Left ventricle myocardium inferior (tissue), 1 donor: ENCODE measurements around the gene BLVRB. TPM values are rescaled to one million over a fixed set of nuclear protein-coding genes. Genes with fewer than 3 reads are reported as not detected.
"Not testable (repeated sequence)": the region's sequence is repeated elsewhere in the genome, so short reads cannot be mapped to it uniquely, and the experiment has no call there.

Experiments used
- DNase-seq: peaks from one replicate; pipeline ENCODE4 v3.0.0-alpha.2; 2020
- H3K27ac ChIP-seq: fragments of 200-600 bp; replicated peaks from 2 replicates; pipeline ENCODE4 v1.8.0; 2021
- H3K27me3 ChIP-seq: fragments of 200-600 bp; 2 replicates; pipeline ENCODE4 v1.8.0; 2021; ENCODE audit warnings: low read depth
- H3K36me3 ChIP-seq: fragments of 200-600 bp; 2 replicates; pipeline ENCODE4 v1.8.0; 2021
- H3K4me1 ChIP-seq: fragments of 200-600 bp; 2 replicates; pipeline ENCODE4 v1.8.0; 2021
- H3K4me3 ChIP-seq: fragments of 200-600 bp; 2 replicates; pipeline ENCODE4 v1.8.0; 2021; ENCODE audit warnings: mild to moderate bottlenecking, moderate library complexity
- H3K9me3 ChIP-seq: fragments of 200-600 bp; replicated peaks from 2 replicates; pipeline ENCODE4 v1.8.0; 2021
- intact Hi-C: fragments of 100-400 bp; cut with micrococcal nuclease; formaldehyde crosslinking; loops from one replicate; pipeline ENCODE4 v1.11.0; 2022
- total RNA-seq: library from RNA; stranded (reverse); fragmentation: NEBNext Ultra II Directional; extraction: Animal tissue kit (Norgen Biotek cat#: 25700); gene quantifications from one replicate; pipeline ENCODE4 v1.2.1, GENCODE V29; 2021
- TF ChIP-seq, protein P1 (sequence below): fragments of 200-600 bp; IDR thresholded peaks from 2 replicates; pipeline ENCODE4 v1.8.0; 2021; ENCODE audit warnings: antibody characterized with exemption, mild to moderate bottlenecking, borderline replicate concordance
- donor health status: DM: no; HTN: yes; CAD: no; lungs with severe emphysema.

Gene BLVRB
- total RNA-seq, 1 donor from 2014 or later: 91.3 TPM

DNA sequence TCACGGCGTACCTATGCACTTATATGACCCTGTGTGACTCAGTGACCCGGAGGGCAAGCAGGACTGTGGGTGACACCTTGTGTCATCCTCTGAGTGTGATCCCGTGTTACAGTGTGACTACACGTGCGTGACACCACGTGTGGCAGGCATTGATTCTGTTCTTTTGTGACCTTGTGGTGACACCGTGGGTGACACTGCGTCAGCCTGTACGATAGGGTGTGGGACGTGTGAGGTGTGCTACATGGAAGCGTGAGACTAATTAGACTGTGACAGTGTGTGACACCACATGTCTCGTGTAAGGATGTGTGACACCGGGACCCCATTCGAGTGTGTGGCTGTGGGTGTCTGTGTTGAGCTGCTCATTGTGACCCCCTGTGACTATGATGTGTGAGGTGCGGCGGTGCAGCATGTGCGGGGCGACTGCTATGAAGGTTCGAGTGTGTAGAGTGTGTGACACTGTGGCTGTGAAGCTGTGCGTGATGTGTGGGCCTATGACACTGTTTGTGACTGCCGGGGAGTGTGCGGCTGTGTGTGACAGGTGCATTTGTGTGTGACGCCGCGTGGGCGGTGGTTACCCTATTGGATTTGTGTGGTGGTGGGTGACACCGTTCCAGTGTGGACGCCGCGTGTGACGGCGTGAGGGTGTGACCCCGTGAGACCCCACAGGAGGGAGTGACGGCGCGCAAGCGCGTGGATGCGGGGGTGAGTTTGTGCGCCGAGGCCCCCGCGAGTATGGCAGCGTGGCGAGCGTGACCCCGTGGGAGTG is 857 bp upstream of the BLVRB start:
- H3K27ac ChIP-seq: peak overlapping the region; percentile 84
- H3K36me3 ChIP-seq: no peaks in the 10 kb centered on the region
- no peaks in the 10 kb centered on the region for H3K9me3 ChIP-seq
- H3K4me1 ChIP-seq: peaks cover 37% of the 10 kb centered on the region
- peaks cover 5% of the 10 kb centered on the region for H3K27me3 ChIP-seq
- TF ChIP-seq, protein P1, sequence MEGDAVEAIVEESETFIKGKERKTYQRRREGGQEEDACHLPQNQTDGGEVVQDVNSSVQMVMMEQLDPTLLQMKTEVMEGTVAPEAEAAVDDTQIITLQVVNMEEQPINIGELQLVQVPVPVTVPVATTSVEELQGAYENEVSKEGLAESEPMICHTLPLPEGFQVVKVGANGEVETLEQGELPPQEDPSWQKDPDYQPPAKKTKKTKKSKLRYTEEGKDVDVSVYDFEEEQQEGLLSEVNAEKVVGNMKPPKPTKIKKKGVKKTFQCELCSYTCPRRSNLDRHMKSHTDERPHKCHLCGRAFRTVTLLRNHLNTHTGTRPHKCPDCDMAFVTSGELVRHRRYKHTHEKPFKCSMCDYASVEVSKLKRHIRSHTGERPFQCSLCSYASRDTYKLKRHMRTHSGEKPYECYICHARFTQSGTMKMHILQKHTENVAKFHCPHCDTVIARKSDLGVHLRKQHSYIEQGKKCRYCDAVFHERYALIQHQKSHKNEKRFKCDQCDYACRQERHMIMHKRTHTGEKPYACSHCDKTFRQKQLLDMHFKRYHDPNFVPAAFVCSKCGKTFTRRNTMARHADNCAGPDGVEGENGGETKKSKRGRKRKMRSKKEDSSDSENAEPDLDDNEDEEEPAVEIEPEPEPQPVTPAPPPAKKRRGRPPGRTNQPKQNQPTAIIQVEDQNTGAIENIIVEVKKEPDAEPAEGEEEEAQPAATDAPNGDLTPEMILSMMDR: no peak
- no peak for DNase-seq
- peak overlapping the region; percentile 75 for H3K4me3 ChIP-seq
- intact Hi-C loops: no loop called here

DNA sequence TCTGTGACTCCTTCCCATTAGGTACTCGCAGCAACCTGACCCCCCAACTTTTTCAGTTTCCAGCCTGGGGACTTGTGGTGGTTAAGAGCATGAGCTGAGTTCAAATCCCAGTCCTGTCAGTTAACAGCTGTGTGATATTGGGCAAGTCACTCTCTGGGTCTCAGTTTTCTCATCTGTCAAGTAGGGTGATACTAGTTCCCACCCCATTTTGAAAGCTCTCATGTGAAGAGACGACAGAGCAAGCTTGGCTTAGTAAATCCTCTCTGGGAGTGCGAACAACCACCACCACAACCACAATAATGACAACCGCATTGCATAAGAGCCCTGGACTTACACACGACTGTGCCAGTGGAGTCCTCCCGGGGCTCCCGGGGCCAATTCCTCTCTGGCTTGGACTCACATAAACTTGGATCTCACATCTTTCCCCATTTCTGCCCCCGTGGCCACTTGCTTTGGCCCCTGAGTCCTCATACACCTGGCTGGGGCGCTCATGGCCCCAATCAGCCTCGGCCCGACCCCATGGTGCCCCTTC is 454 bp downstream of the BLVRB start:
- TF ChIP-seq, protein P1: no peak
- H3K27me3 ChIP-seq: peaks cover 5% of the 10 kb centered on the region
- intact Hi-C loops: no loop called here
- peak overlapping the region; percentile 89 for H3K27ac ChIP-seq
- no peak for DNase-seq
- peaks cover 46% of the 10 kb centered on the region for H3K4me1 ChIP-seq
- peak overlapping the region; percentile 75 for H3K4me3 ChIP-seq
- H3K36me3 ChIP-seq: no peaks in the 10 kb centered on the region
- no peaks in the 10 kb centered on the region for H3K9me3 ChIP-seq

DNA sequence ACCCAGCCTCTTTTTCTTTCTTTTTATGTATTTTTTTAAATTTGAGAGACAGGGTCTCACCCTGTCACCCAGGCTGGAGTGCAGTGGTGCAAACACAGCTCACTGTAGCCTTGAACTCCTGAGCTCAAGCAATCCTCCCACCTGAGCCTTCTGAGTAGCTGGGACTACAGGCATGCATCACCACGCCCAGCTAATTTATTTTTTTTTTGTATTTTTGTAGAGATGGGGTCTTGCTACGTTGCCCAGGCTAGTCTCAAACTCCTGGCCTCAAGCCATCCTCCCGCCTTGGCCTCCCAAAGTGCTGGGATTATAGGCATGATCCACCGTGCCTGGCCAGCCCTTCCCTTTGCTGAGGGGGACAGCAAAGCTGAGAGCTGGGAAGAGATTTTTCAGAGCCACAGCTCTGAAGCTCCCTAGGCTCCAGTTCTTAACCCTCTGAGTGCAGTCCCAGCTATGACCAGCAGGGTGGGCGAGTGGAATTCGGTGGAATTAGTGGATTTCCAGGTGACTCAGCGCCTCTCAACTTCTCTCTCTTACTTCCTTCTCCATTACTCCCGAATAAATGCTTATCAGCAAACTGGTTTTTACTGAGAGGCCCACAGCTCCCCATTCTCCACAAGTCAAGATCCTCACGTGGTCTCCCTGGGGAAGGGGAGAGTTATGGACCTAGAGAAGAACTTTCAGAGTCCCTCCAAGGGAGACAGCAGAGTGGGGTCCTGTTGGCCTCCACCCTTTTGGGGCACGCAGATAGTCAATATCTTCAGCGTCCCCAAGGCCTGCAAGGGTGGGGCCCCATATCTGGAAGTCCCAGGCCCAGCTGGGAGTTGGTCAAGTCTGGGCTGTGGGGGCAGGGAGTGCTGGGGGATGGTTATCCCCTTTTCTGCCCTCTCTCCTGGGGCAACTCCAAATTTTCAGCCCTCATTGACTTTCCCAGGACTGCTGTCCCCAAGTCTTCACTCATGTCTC is 1.2 kb downstream of the BLVRB start:
- TF ChIP-seq, protein P1: peak; percentile 84

DNA sequence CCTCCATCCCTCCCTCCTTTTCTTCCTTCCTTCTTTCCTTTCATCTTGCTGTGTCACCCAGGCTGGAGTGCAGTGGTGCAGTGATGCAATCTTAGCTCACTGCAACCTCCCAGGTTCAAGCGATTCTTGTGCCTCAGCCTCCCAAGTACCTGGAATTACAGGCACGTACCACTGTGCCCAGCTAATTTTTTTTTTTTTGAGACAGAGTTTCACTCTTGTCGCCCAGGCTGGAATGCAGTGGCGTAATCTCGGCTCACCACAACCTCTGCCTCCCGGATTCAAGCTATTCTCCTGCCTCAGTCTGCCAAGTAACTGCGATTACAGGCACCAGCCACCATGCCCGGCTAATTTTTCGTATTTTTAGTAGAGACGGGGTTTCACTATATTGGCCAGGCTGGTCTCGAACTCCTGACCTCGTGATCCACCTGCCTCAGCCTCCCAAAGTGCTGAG is 1.9 kb downstream of the BLVRB start:
- intact Hi-C loops, H3K9me3 ChIP-seq, DNase-seq, H3K27me3 ChIP-seq, H3K36me3 ChIP-seq: not testable (repeated sequence)
- Histone ChIP-seq H3K27ac (peak overlapping the region; percentile 89), H3K4me3 (peak overlapping the region; percentile 75), H3K4me1 (peaks cover 46% of the 10 kb centered on the region)

More for the DNA sequence above, 1.2 kb downstream of the BLVRB start:
- intact Hi-C loops: no loop called here
- Histone ChIP-seq H3K36me3 (no peaks in the 10 kb centered on the region), H3K4me1 (peaks cover 46% of the 10 kb centered on the region), H3K4me3 (peak overlapping the region; percentile 75), H3K27ac (peak overlapping the region; percentile 89), H3K27me3 (peaks cover 5% of the 10 kb centered on the region), H3K9me3 (no peaks in the 10 kb centered on the region)
- DNase-seq: peak; percentile 78

DNA sequence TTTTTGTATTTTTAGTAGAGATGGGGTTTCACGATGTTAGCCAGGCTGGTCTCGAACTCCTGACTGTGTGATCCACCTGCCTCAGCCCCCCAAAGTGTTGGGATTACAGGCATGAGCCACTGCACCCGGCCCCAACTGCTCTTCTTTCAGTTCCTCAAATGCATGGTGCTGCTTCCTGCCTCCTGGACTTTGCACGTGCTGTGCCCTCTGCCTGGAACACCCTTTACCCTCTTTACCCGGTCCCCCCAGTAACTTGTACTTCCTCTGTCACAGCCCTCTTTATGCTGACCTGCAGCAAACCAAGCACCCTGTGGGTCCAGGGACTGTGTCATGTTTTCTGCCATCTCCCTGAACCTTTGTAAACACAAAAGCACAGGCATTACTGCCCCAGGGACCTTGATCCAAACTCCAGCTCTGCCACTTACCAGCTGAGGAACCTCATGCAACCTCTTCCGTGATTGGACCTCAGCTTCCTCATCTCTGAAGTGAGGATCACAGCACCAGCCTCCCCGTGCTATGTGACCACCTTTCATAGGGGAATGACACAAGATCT is 3.8 kb downstream of the BLVRB start:
- H3K4me3 ChIP-seq: no peak overlapping the region
- TF ChIP-seq, protein P1: no peak
- peak overlapping the region; percentile 40 for H3K27ac ChIP-seq
- peak; percentile 50 for DNase-seq
- H3K4me1 ChIP-seq: peaks cover 40% of the 10 kb centered on the region
- H3K36me3 ChIP-seq: peaks cover 9% of the 10 kb centered on the region
- H3K9me3 ChIP-seq: no peaks in the 10 kb centered on the region
- intact Hi-C loops: no loop called here
- H3K27me3 ChIP-seq: no peaks in the 10 kb centered on the region
